Measurements from ENCODE around the gene KCNAB2.

- TF ChIP-seq POLR2A (IDR thresholded peaks at IDR 0.05) (no peak), CTCF (IDR thresholded peaks at IDR 0.05) (no peak)
These were observed 46.8 kb upstream of the KCNAB2 start for GRCh38 chr1:5998906-5999301.
